ENCODE measurements around the gene GORASP2. TPM values are rescaled to one million over a fixed set of nuclear protein-coding genes. Genes with fewer than 3 reads are reported as not detected.

GORASP2 gene
- total RNA-seq, 1 donor from 2014 or later: 34.2 TPM

GRCh38 chr2:170943041-170943440 lies 14.0 kb downstream of the GORASP2 start:
- H3K27me3 ChIP-seq (ENCODE audit: control insufficient read depth, insufficient read depth, low read length): no peaks in the 10 kb centered on the region
- FAIRE-seq (no peak), DNase-seq (ENCODE audit: low read depth) (no peak)
- no peaks in the 10 kb centered on the region for H3K36me3 ChIP-seq (ENCODE audit: control insufficient read depth, insufficient read depth, low read length)
- TF ChIP-seq CTCF (IDR thresholded peaks at IDR 0.05; ENCODE audit: insufficient read depth, low read length, severe bottlenecking): no peak
- no peak overlapping the region for H3K4me3 ChIP-seq (ENCODE audit: low read depth, low read length)

- DNase-seq (ENCODE audit: low read depth): no peak
- FAIRE-seq: no peak
- Histone ChIP-seq H3K36me3 (ENCODE audit: control insufficient read depth, insufficient read depth, low read length) (no peaks in the 10 kb centered on the region), H3K4me3 (ENCODE audit: low read depth, low read length) (no peak overlapping the region), H3K27me3 (ENCODE audit: control insufficient read depth, insufficient read depth, low read length) (no peaks in the 10 kb centered on the region)
- no peak for TF ChIP-seq CTCF (IDR thresholded peaks at IDR 0.05; ENCODE audit: insufficient read depth, low read length, severe bottlenecking)
Measured at GRCh38 chr2:170943596-170943995, 14.5 kb downstream of the GORASP2 start.

GRCh38 chr2:170944545-170944944 lies 15.5 kb downstream of the GORASP2 start:
- DNase-seq (ENCODE audit: low read depth) (no peak), FAIRE-seq (no peak)
- no peak overlapping the region for H3K4me3 ChIP-seq (ENCODE audit: low read depth, low read length)
- no peaks in the 10 kb centered on the region for H3K27me3 ChIP-seq (ENCODE audit: control insufficient read depth, insufficient read depth, low read length)
- TF ChIP-seq CTCF (IDR thresholded peaks at IDR 0.05; ENCODE audit: insufficient read depth, low read length, severe bottlenecking): no peak
- H3K36me3 ChIP-seq (ENCODE audit: control insufficient read depth, insufficient read depth, low read length): peaks cover 3% of the 10 kb centered on the region

- DNase-seq (ENCODE audit: low read depth): no peak
- no peak for TF ChIP-seq CTCF (IDR thresholded peaks at IDR 0.05; ENCODE audit: insufficient read depth, low read length, severe bottlenecking)
- Histone ChIP-seq H3K4me3 (ENCODE audit: low read depth, low read length) (no peak overlapping the region), H3K27me3 (ENCODE audit: control insufficient read depth, insufficient read depth, low read length) (no peaks in the 10 kb centered on the region), H3K36me3 (ENCODE audit: control insufficient read depth, insufficient read depth, low read length) (peaks cover 18% of the 10 kb centered on the region)
- no peak for FAIRE-seq
Measured at GRCh38 chr2:170949415-170949814, 20.4 kb downstream of the GORASP2 start.

- TF ChIP-seq CTCF (IDR thresholded peaks at IDR 0.05; ENCODE audit: insufficient read depth, low read length, severe bottlenecking): no peak
- Histone ChIP-seq H3K36me3 (ENCODE audit: control insufficient read depth, insufficient read depth, low read length) (peaks cover 22% of the 10 kb centered on the region), H3K4me3 (ENCODE audit: low read depth, low read length) (no peak overlapping the region), H3K27me3 (ENCODE audit: control insufficient read depth, insufficient read depth, low read length) (no peaks in the 10 kb centered on the region)
- FAIRE-seq (no peak), DNase-seq (ENCODE audit: low read depth) (no peak)
Measured at GRCh38 chr2:170950221-170950761, 21.2 kb downstream of the GORASP2 start.

GRCh38 chr2:170953941-170954340 lies 24.9 kb downstream of the GORASP2 start:
- no peaks in the 10 kb centered on the region for H3K27me3 ChIP-seq (ENCODE audit: control insufficient read depth, insufficient read depth, low read length)
- H3K4me3 ChIP-seq (ENCODE audit: low read depth, low read length): no peak overlapping the region
- no peak for TF ChIP-seq CTCF (IDR thresholded peaks at IDR 0.05; ENCODE audit: insufficient read depth, low read length, severe bottlenecking)
- FAIRE-seq: no peak
- peaks cover 31% of the 10 kb centered on the region for H3K36me3 ChIP-seq (ENCODE audit: control insufficient read depth, insufficient read depth, low read length)
- DNase-seq (ENCODE audit: low read depth): no peak
